ENCODE results near the gene BICC1. TPM values are rescaled to one million over a fixed set of nuclear protein-coding genes. Genes with fewer than 3 reads are reported as not detected.

The BICC1 gene
- total RNA-seq, 6 donors from 2014 or later, result 3.1 to 10.5 (median 3.9) TPM

DNA sequence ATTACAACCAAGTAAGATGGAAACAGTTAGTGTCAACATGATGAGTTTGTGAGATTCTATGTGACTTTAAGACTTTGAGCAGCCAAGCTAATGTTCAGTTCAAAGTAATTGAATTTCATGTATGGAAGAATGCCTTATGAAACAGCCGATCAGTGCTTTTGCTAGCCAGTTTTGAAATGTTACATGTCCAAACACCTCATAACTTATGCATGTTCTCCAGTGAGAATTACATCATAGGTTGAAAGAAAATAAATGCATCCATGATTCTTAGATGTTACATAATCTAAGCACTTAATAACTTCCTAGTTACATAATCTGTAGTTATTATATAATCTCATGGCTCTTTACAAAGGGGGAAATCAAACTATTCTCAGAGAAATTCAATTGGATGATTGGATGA, 211.3 kb downstream of the BICC1 start:
- DNase-seq, result no peak
- H3K4me1 ChIP-seq, result no peaks in the 10 kb centered on the region
- H3K4me3 ChIP-seq, result no peak overlapping the region
- H3K27me3 ChIP-seq, result no peaks in the 10 kb centered on the region
- no peaks in the 10 kb centered on the region for H3K9me3 ChIP-seq
- no peaks in the 10 kb centered on the region for H3K36me3 ChIP-seq
- peak in 1 of 2 donors; percentile 47 for ATAC-seq (ENCODE audit: low FRiP score in 2 of 2)
- WGBS, 2 donors, result 42 to 52% methylated on average over 1 of the region's 1 CpG
- TF ChIP-seq, protein P1, sequence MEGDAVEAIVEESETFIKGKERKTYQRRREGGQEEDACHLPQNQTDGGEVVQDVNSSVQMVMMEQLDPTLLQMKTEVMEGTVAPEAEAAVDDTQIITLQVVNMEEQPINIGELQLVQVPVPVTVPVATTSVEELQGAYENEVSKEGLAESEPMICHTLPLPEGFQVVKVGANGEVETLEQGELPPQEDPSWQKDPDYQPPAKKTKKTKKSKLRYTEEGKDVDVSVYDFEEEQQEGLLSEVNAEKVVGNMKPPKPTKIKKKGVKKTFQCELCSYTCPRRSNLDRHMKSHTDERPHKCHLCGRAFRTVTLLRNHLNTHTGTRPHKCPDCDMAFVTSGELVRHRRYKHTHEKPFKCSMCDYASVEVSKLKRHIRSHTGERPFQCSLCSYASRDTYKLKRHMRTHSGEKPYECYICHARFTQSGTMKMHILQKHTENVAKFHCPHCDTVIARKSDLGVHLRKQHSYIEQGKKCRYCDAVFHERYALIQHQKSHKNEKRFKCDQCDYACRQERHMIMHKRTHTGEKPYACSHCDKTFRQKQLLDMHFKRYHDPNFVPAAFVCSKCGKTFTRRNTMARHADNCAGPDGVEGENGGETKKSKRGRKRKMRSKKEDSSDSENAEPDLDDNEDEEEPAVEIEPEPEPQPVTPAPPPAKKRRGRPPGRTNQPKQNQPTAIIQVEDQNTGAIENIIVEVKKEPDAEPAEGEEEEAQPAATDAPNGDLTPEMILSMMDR (IDR thresholded peaks at IDR 0.05), result no peak
- TF ChIP-seq POLR2A (IDR thresholded peaks at IDR 0.05) (no peak), POLR2AphosphoS5 (IDR thresholded peaks at IDR 0.05) (no peak), EP300 (IDR thresholded peaks at IDR 0.05) (no peak)
- H3K27ac ChIP-seq, result no peak overlapping the region

DNA sequence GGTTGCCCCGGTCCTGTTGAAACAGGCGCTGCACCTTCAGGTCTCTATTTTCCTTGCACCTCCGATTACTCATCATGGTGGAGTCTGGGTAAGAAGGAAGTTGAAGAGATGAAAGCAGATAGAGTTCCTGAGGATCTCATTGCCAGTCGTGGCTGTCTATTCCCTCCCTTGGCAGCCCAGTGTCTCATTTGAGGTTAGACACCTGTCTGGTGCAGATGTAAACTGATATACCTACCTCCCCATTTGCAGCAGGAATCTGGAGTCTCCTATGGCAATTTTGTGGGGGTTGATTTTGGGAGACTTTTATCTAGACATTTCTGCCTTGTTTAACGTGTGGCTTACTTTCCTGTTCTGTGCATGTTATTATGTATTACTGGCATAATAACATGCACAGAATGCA, 212.1 kb downstream of the BICC1 start:
- no peaks in the 10 kb centered on the region for H3K4me1 ChIP-seq
- no peak overlapping the region for H3K4me3 ChIP-seq
- no peak overlapping the region for H3K27ac ChIP-seq
- no peaks in the 10 kb centered on the region for H3K9me3 ChIP-seq
- H3K27me3 ChIP-seq, result no peaks in the 10 kb centered on the region
- ATAC-seq (ENCODE audit: low FRiP score in 2 of 2), result no peak
- 80 to 83% methylated on average over 5 of the region's 5 CpGs for WGBS, 2 donors
- no peak for DNase-seq
- no peaks in the 10 kb centered on the region for H3K36me3 ChIP-seq
- TF ChIP-seq POLR2AphosphoS5 (IDR thresholded peaks at IDR 0.05), result no peak
- TF ChIP-seq POLR2A (IDR thresholded peaks at IDR 0.05), result no peak
- TF ChIP-seq, protein P1 (IDR thresholded peaks at IDR 0.05), result no peak
- no peak for TF ChIP-seq EP300 (IDR thresholded peaks at IDR 0.05)

DNA sequence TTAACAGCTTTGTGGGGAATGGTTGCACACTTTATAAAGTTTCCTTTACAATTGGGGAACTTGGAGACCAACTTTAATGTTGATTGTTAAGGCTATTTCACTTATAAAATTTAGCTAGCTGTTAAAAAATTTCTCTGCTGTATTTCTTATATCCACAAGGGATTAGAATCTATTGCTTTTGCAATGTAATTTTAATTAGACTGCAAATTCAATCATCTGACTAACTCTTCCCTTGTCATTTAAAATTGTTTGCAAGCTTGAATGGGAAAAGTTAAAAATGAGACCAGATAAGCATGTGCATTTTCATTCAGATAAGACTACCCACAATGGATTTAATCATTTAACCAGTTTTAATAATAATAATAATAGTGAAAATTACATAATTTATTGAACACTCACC, 213.2 kb downstream of the BICC1 start:
- peaks cover 0 to 5% (median under 1%) of the 10 kb centered on the region in 4 donors for H3K9me3 ChIP-seq
- no peaks in the 10 kb centered on the region for H3K27me3 ChIP-seq
- no peaks in the 10 kb centered on the region for H3K4me1 ChIP-seq
- TF ChIP-seq POLR2A (IDR thresholded peaks at IDR 0.05) (no peak), POLR2AphosphoS5 (IDR thresholded peaks at IDR 0.05) (no peak), EP300 (IDR thresholded peaks at IDR 0.05) (no peak)
- TF ChIP-seq, protein P1 (IDR thresholded peaks at IDR 0.05), result no peak
- ATAC-seq (ENCODE audit: low FRiP score in 2 of 2) (no peak), DNase-seq (no peak)
- no peaks in the 10 kb centered on the region for H3K36me3 ChIP-seq
- no peak overlapping the region for H3K4me3 ChIP-seq
- H3K27ac ChIP-seq, result no peak overlapping the region

DNA sequence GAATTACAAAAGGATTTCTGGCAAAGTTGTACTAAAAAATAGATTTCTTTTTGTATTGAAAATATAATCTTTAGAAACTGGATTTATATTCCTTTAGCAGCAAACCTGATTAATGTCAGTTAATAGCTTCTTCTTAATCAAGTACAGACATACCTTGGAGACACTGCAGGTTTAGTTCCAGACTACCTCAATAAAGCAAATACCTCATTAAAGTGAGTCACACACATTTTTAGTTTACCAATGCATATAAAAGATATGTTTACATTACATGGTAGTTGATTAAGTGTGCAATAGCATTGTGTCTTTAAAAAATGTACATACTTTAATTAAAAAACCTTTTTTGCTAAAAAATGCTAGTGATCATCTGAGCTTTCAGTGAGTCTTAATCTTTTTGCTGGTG, 215.0 kb downstream of the BICC1 start:
- Histone ChIP-seq H3K36me3 (no peaks in the 10 kb centered on the region), H3K9me3 (peaks cover 0 to 13% (median 3%) of the 10 kb centered on the region in 4 donors), H3K27ac (no peak overlapping the region), H3K4me1 (no peaks in the 10 kb centered on the region), H3K27me3 (no peaks in the 10 kb centered on the region), H3K4me3 (no peak overlapping the region)
- TF ChIP-seq, protein P1 (IDR thresholded peaks at IDR 0.05), result no peak
- TF ChIP-seq EP300 (IDR thresholded peaks at IDR 0.05) (no peak), POLR2A (IDR thresholded peaks at IDR 0.05) (no peak), POLR2AphosphoS5 (IDR thresholded peaks at IDR 0.05) (no peak)
- no peak for ATAC-seq (ENCODE audit: low FRiP score in 2 of 2)
- no peak for DNase-seq

DNA sequence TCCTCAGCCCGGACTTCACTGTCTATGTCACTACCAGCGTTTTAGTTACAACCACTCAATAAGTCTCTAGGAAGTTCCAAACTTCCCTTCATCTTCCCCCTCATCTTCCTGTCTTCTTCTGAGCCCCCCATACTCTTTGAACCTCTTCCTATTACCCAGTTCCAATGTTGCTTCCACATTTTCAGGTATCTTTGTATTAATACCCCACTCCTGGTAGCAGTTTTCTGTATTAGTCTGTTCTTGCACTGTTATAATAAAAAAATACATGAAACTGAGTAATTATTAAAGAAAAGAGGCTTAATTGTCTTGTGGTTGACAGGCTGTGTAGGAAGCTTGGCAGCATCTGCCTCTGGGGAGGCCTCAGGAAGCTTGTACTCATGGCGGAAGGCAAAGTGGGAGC, 218.6 kb downstream of the BICC1 start:
- WGBS, 2 donors, result 94 to 97% methylated on average over 3 of the region's 3 CpGs
- Histone ChIP-seq H3K4me3 (no peak overlapping the region), H3K9me3 (peaks cover 0 to 13% (median 3%) of the 10 kb centered on the region in 4 donors), H3K27me3 (no peaks in the 10 kb centered on the region), H3K27ac (no peak overlapping the region), H3K36me3 (no peaks in the 10 kb centered on the region), H3K4me1 (no peaks in the 10 kb centered on the region)
- TF ChIP-seq POLR2AphosphoS5 (IDR thresholded peaks at IDR 0.05) (no peak), EP300 (IDR thresholded peaks at IDR 0.05) (no peak), POLR2A (IDR thresholded peaks at IDR 0.05) (no peak)
- TF ChIP-seq, protein P1 (IDR thresholded peaks at IDR 0.05), result no peak
- DNase-seq (no peak), ATAC-seq (ENCODE audit: low FRiP score in 2 of 2) (no peak)

All from upper lobe of left lung (tissue), 6 donors.